ENCODE results near the gene CDHR2.
"Not testable (repeated sequence)": the region's sequence is repeated elsewhere in the genome, so short reads cannot be mapped to it uniquely, and the experiment has no call there.

CDHR2 gene

GRCh38 chr5:176542596-176543427 is 6.3 kb upstream of the CDHR2 start:
- no peak for DNase-seq

DNA sequence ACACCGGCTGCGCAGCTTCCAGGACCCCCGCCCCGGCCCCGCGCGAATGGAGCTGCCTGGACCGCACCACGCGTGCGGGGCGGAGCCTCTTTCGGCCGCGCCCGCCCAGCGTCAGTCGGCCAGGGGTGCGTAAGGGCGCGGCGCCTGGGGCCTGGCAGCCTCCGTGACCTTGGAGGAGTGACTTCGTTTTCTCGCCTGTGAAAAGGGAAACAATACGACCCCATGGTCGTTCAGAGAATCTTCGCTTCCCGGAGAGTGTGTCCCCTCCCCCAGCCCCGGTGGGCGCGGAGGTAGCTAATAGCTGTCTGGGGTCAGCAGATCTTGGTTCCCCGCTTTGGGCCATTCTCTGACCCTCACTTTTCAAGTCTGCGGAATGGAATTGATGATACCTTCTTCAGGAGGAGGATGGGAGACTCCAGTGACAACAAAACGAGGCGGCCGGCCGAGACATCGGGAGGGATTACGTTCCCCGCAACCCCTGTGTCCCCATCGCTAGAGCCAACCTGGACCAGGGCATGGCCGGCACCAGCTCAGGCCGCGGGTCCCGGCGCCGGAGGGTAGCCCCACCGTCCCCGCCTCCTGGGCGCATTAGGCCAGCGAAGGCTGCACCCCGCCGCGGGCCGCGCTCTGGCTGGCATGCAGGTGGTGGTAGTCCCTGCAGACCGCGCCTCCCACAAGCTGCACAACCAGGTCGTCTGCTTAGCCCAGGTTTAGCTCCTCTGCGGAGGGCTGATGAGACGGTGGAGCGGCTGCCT is 5.5 kb upstream of the CDHR2 start:
- DNase-seq = no peak

GRCh38 chr5:176545388-176545736 is 3.8 kb upstream of the CDHR2 start:
- no peak for DNase-seq

DNA sequence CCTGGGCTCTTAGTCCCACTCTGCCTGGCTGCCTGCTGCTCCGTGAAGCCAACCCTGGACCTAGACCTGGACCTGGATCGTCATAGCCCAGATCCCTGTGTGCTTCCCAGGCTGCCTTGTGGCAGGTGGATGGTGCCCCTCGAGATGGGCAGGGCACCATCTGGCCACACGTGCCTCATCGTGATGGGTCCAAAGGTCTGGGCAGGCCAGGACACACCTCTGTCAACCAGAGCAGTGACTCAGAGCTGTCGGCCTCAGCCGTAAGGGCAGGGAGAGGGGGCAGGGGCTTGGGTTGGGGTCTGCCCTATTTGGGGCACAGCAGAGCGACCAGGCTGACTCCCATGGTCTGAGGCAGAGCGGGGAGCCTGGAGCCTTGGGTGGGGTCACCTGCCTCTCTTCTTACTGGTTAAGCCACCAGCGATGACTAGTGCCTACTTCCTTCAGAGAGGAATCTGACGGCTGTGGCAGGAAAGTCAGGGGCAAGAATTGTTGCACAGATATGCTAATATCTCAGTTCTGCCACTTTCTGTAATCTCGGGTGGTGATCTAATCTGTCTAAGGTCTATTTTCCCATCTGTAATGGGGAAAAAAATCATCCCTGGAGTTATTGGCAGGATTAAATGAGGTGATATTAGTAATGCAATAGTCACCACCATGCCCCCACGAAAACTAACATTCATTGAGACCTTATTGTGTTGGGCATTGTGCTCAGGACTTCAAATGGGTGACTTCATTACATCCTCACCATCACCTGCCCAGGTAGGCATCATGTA is 3.2 kb upstream of the CDHR2 start:
- DNase-seq = no peak

GRCh38 chr5:176547802-176548201 is 1.3 kb upstream of the CDHR2 start:
- DNase-seq = no peak

- no peak for DNase-seq
These were observed 729 bp downstream of the CDHR2 start for GRCh38 chr5:176549871-176550270.

- DNase-seq = no peak
These were observed 1.2 kb downstream of the CDHR2 start for GRCh38 chr5:176550275-176550831.

GRCh38 chr5:176550937-176551336 is 1.8 kb downstream of the CDHR2 start:
- DNase-seq = not testable (repeated sequence)

- no peak for DNase-seq
These were observed 3.3 kb downstream of the CDHR2 start for GRCh38 chr5:176552332-176552869.

DNA sequence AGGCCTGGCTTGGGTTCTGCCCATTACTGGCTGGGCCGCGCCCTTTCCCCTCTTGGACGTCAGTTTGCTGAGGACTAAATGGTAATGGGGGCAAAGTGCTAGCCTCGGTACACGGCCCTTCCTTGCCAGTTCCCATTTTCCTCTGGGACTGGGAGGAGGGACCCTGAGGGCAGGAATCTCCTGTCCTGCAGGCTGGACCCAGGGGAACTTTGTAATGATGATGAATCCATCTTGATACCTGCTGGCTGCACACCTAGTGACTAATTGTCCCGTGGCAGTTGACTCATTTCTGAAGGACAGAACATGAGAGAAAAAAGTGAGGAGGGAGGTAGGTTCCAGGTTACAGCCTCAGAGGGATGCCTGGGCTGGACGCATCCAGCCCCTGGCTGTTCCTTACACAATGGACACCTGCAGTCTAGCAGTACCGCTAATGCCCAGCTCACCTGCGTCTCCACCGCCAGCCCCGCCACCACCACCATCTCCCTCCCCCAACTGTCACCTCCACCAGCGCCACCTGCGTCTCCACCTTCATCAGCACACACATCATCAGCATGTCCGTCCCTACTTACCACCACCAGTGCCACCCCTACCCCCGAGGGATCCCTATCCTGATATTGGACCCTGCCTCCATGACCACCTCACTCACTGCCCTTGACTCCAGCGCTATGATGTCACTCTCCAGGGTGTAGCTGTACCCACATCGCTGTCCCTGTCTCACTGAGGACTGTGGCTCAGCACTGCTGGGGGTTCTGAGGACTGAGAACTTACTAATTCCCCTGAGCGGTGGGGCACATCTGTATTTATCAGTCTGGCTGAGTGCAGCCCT is 4.3 kb downstream of the CDHR2 start:
- no peak for DNase-seq

DNA sequence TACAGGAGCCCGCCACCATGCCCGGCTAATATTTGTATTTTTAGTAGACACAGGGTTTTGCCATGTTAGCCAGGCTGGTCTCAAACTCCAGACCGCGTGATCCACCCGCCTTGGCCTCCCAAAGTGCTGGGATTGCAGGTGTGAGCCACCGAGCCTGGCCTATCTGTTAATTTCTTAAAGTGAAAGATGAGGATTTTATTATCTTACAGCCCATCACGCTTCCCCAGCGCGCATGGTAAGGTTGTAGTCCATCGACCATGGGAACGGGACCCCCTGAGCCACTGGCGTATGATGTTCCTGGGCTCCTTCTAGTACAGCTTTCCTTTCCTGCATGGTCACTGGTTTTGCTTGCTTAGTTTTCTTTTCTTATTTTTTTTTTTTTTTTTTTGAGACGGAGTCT is 8.7 kb downstream of the CDHR2 start:
- DNase-seq = no peak

GRCh38 chr5:176559683-176560082 is 10.5 kb downstream of the CDHR2 start:
- no peak for DNase-seq

- no peak for DNase-seq
These were observed 11.2 kb downstream of the CDHR2 start for GRCh38 chr5:176560364-176560763.

GRCh38 chr5:176561259-176561658 is 12.1 kb downstream of the CDHR2 start:
- no peak for DNase-seq

GRCh38 chr5:176562189-176562588 is 13.0 kb downstream of the CDHR2 start:
- no peak for DNase-seq

- no peak for DNase-seq
These were observed 14.9 kb downstream of the CDHR2 start for GRCh38 chr5:176564002-176564401.

- DNase-seq = no peak
These were observed 16.7 kb downstream of the CDHR2 start for GRCh38 chr5:176565760-176566288.

DNA sequence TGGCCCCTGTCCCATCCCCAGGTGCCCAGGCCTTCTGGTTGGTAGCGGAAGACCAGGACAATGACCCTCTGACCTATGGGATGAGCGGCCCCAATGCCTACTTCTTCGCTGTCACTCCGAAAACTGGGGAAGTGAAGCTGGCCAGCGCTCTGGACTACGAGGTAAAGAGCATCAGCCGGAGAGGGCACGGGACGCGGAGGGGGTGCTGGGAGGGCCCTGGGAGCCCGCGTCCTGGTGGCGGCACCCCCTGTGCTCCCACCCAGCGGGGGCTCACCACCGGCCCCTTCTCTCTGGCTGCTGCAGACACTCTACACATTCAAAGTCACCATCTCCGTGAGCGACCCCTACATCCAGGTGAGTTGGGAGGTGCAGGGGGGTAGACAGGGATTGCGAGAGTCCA is 19.5 kb downstream of the CDHR2 start:
- DNase-seq = no peak

DNA sequence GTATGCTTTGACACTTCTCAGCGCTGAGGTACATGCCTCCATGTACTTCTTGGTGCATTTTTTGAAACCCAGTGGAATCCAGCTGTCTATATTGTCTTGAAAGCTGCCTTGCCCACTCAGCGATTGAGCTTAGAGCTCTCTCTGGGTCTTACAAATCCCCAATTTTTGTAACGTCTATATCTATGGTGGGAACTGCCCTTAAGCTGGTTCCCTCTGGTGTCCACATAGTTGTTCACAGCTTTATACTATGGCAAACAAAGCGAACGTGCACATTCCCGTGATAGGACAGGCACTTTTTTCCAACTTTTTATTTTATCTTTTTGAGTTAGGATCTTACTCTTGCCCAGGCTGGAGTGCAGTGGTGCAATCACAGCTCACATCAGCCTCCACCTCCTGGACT is 20.9 kb downstream of the CDHR2 start:
- no peak for DNase-seq

- DNase-seq = no peak
These were observed 24.6 kb downstream of the CDHR2 start for GRCh38 chr5:176573564-176574296.

DNA sequence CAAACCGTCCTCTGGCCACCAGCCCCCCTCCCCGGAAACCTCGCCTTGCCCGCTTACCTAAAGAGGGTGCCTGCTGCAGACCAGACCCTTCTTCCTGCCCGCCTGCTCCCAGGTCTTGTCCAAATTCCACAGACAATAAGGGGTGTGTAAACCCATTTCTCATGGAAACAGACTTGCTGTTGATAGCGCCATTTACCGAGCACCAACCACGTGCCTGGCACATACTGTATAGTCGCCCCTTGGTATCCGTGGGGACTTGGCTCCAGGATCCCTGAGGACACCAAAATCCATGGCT is 25.1 kb downstream of the CDHR2 start:
- DNase-seq = no peak
